Activated T-cell treated with anti-CD3 and anti-CD28 coated beads for 24 hours (primary cell): ENCODE results near the gene AFF1.

Experiments
- DNase-seq: peaks from one replicate; pipeline ENCODE4 v3.0.0-alpha.2; 2020; ENCODE audit warnings: low read depth

Gene AFF1

DNA sequence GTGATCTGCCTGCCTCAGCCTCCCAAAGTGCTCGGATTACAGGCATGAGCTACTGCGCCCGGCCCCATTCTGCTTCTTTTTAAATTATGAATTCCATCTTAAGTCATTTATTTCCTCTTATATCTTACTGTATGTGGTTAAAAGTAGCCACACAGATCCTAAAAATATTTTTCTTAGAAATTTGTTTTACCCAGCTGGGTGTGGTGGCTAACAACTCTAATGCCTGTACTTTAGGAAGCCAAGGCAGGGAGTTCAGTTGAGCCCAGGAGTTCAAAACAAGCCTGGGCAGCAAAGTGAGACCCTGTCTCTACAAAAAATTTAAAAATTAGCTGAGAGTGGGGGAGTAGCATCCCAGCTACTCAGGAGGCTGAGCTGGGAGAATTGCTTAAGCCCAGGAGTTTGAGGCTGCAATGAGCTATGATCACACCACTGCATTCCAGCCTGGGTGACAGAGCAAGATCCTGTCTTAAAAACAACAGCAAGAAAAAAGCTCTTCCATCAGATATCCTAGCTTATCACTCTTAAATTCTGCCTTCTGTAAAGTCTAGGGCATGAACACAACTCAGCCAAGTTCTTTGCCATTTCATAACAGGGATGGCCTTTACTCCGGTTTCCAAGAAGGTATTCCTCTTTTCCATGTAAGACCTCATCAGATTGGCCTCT lies 15.1 kb upstream of the AFF1 start:
- DNase-seq = no peak

- no peak for DNase-seq
Observed at GRCh38 chr4:86921608-86922252, 13.1 kb upstream of the AFF1 start.

DNA sequence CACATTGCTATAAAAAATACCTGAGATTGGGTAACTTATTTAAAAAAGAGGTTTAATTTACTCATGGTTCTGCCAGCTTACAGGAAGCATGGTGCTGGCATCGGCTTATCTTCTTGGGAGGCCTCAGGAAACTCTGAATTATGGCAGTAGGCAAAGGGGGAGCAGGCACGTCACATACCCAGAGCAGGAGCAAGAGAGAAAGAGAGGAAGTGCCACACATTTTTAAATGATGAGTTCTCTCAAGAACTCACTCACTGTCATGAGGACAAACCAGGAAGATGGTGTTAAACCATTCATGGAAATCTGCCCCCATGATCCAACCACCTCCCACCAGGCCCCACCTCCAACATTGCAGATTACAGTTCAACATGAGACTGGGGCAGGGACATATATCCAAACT lies 10.0 kb upstream of the AFF1 start:
- no peak for DNase-seq

DNA sequence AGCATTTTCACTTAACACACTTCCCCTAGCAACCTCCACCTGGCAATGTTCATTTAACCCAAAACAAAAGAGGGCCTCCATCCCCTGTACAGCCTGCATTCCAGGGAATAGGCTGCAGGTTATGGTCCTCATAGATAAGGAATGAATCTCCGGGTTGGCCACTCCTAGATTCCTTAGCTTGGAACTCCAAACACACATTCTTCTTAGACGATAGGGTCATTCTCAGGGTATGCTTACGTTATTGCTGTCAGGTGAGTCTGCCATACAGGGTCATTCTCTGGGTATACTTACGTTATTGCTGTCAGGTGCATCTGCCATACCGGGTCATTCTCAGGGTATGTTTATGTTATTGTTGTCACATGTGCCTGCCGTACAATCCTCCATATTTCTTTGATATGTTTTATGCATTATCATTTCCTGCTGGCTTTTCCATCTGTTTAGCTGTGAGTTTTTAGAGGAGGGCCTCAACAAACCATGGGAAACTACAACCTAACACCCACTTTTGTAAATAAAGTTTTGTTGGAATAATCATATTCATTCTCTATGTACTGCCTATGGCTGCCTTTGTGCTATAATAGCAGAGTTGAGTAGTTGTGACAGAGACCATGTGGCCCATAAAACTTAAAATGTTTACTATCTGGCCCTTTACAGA lies 8.2 kb upstream of the AFF1 start:
- no peak for DNase-seq

- no peak for DNase-seq
Observed at GRCh38 chr4:86927843-86928395, 6.9 kb upstream of the AFF1 start.

DNA sequence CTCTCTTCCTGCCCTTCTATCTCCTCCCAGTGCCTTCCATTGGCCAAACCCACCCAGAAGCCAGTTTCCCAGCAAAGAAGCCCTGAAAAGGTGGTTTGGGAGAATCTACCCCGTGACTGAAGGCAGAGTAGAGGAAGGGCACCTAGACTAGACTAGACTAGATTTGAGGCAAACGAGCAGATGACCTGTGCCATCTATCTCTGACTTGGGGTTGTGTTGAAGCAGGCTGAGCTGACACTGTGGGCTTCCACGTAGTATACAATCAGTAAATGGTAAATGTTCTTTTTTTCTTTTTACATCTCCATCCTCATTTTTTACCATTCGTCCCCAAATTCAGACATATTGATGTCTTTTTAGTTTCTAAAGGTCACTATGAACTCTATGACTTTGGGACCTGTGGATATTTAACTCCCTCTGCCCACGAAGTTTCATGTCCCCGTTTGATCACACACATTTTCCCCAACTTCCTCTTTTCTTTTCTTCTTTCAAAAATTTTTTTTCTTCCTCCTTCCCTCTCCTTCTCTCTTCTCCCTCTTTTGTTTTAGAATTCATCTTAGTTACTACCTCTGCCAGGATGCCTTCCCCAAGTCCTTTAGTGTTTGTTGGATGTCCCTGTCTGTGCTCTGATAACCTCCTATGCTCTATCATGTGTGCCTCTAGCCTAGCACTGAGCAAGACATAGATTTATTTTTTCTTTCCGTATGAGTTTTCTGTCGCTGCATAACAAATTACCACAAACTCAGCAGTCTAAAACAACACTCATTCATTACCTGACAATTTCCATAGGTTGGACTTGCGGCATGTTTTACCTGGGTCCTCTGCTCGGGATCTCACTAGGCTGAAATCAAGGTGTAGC lies 6.2 kb upstream of the AFF1 start:
- DNase-seq = no peak

- no peak for DNase-seq
Observed at GRCh38 chr4:86934147-86934770, 552 bp upstream of the AFF1 start.

GRCh38 chr4:86935566-86935852 lies 698 bp downstream of the AFF1 start:
- no peak for DNase-seq

- DNase-seq = peak; percentile 69
Observed at GRCh38 chr4:86935853-86936733, 1.3 kb downstream of the AFF1 start.

DNA sequence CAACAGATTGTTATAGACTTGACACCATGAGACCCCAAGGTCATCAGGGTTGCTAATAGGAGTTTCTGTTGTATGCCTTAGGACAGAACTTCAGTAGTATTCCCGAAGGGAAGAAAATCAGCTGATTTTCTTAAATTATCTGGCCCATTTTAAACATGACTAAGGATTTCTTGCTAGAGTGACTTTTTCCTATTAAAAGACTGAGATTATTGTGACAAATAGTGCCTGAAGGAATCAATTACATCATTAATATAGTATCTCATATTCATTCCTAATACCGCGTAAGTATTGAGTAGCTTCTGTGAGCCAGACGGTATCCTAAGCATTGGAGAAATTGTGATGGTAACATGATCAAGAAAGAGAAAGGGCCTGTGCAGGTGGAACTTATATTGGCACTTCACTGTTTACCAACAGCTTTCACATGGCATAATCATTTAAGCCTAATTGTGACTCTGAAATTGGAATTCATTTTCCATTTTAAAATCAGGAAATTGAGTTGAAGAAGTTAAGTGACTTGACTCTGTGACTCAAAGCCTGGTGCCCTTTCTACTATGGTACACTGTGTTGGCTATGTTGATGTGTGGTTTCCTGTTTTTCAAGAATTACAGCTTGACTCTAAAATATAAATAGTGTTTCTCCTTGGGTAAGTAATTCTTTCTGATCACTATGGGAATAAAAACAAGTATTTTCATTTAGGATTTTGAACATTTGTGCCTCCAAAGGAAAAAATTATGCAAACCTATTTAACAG lies 4.1 kb downstream of the AFF1 start:
- no peak for DNase-seq

- no peak for DNase-seq
Observed at GRCh38 chr4:86939729-86940575, 5.1 kb downstream of the AFF1 start.

- no peak for DNase-seq
Observed at GRCh38 chr4:86940920-86941460, 6.2 kb downstream of the AFF1 start.

GRCh38 chr4:86942185-86942666 lies 7.4 kb downstream of the AFF1 start:
- no peak for DNase-seq

DNA sequence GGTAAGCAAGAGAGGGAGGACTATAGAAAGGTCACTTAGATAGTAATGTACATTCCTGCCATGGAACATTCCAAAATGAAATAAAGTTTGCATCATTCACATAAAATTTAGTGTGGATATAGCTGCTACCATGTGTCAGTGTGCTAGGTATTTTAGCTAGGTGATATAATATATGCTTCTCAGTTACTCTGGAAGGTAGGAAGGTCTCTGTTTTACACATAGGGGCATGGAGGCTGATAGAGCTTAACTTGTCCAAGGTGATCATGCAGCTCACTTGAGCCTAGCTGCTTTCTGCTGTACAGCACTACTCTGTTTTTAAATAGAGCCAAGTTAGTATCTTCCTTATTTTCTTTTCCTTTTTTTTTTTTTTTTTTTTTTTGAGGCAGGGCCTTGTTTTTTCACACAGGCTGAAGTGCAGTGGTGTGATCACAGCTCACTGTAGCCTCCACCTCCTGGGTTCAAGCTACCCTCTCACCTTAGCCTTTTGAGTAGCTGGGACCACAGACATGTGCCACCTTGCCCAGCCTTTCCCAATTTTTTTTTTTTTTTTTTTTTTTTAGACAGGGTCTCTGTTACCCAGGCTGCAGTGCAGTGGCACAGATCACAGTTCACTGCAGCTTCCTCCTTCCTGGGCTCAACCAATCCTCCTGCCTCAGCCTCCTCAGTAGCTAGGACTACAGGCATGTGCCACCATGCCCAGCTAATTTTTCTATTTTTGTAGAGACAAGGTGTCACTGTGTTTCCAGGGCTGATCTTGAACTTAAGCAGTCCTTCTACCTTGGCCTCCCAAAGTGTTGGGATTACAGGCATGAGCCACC lies 10.4 kb downstream of the AFF1 start:
- DNase-seq = no peak

- no peak for DNase-seq
Observed at GRCh38 chr4:86946868-86947500, 12.2 kb downstream of the AFF1 start.

GRCh38 chr4:86947501-86948120 lies 12.8 kb downstream of the AFF1 start:
- no peak for DNase-seq

- no peak for DNase-seq
Observed at GRCh38 chr4:86948276-86948675, 13.5 kb downstream of the AFF1 start.
